ENCODE results near the gene ZNF789.

The ZNF789 gene

DNA sequence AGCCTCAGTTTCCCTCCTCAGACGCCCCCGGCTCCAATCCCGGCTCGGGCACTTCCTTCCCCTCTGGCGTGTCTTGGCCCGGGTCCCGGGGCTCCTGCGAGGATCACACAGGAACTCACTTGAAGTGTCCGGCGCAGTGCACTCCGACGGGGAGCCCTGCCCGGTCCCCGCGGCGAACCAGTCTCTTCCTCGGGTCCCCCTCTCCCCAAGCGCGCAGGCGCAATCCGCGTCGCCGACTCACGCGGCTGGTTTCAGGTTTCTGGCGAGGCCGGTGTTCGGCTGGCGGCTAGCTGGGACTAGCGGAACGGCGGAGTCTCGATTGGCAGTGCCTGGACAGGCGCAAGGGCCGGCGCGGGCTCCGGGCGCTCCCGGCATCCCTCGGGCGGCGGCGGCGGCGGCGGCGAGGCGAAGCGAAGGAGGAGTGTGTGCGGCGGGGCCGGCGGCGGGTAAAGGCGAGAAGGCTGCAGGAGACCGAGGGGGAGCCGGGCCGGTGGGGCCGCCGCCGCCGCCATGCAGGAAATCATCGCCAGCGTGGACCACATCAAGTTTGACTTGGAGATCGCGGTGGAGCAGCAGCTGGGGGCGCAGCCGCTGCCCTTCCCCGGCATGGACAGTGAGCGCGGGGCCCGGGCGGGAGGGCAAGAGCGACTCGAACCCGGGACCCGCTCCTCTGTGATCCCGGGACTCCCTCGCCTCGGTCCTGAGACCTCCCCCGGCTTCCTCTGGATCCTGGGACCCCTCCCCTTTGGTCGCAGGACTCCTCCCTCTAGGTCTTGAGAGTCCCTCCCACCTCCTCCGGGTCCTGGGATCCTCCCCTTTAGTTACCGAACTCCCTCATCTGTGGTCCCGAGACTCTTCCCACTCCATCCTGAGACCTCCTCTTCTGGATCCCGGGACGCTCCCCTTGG lies 33.9 kb upstream of the ZNF789 start, which contains the start of the genes CPSF4 and PTCD1:
Gene CPSF4 (plus strand): TSS at position 371 of the 908 bp plus-strand sequence. CDS start 140 bp downstream, at position 511.
Gene PTCD1 (minus strand): TSS at position 226 of the 908 bp plus-strand sequence. CDS start 3,556 bp downstream, outside the sequence.
- TF ChIP-seq, protein P1, sequence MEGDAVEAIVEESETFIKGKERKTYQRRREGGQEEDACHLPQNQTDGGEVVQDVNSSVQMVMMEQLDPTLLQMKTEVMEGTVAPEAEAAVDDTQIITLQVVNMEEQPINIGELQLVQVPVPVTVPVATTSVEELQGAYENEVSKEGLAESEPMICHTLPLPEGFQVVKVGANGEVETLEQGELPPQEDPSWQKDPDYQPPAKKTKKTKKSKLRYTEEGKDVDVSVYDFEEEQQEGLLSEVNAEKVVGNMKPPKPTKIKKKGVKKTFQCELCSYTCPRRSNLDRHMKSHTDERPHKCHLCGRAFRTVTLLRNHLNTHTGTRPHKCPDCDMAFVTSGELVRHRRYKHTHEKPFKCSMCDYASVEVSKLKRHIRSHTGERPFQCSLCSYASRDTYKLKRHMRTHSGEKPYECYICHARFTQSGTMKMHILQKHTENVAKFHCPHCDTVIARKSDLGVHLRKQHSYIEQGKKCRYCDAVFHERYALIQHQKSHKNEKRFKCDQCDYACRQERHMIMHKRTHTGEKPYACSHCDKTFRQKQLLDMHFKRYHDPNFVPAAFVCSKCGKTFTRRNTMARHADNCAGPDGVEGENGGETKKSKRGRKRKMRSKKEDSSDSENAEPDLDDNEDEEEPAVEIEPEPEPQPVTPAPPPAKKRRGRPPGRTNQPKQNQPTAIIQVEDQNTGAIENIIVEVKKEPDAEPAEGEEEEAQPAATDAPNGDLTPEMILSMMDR (conservative IDR thresholded peaks at IDR 0.05), result no peak
- peak; percentile 33; the same call in 1 of the 2 replicates for TF ChIP-seq ZFX (IDR thresholded peaks at IDR 0.05)
- H3K27ac ChIP-seq, result peak within 1 kb of the TSS; percentile 88

DNA sequence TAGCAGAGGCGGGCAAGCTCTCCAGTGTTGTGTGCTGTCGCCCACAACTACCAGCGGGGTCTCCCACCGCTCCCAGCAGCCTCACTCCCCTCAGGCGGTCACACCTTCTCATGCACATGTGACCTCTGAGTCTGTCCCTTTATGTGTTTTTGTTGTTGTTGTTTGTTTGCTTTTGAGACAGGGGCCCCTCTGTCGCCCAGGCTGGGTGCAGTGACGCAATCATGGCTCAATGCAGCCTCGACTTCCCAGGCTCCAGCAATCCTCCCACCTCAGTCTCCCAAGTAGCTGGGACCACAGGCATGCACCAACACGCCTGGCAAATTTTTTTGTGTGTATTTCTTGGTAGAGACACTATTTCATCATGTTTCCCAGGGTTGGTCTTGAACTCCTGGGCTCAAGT lies 32.5 kb upstream of the ZNF789 start:
- no peak for TF ChIP-seq ZFX (IDR thresholded peaks at IDR 0.05)
- TF ChIP-seq, protein P1 (conservative IDR thresholded peaks at IDR 0.05), result no peak
- H3K27ac ChIP-seq, result peak overlapping the region; percentile 88

DNA sequence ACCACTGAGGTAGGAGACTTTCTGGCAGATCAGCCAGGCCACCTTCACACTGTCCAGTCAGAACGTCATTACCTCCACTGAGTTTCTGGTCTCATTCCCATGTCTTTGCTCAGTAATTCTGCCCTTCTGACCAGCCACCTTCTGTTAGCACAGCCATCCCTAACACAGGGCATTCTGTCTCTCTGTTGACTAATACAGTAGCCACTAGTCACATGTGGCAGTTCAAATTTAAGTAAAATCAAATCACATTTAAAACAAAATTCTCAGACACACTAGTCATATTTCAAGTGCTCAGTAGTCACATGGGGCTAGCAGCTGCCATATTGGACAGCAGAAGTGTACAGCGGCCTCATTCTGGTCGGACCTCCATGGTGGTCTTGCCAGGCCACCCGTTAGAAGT lies 26.6 kb upstream of the ZNF789 start:
- TF ChIP-seq, protein P1 (conservative IDR thresholded peaks at IDR 0.05), result no peak
- no peak for TF ChIP-seq ZFX (IDR thresholded peaks at IDR 0.05)
- H3K27ac ChIP-seq, result no peak overlapping the region

DNA sequence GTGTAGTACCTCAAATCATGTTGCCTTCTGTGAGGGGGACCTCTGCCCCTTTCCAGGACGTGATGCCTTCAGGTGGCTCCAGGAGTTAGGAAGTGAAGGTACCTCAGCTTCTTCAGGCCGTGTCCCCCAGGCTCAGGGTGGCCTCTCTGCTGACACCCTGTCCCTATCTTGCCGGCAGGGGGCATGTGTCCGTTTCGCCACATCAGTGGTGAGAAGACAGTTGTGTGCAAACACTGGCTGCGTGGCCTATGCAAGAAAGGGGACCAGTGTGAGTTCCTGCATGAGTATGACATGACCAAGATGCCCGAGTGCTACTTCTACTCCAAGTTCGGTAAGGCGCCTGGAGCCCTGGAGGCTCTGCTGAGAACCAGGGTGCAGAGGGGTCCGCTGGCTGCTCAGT lies 24.7 kb upstream of the ZNF789 start:
- no peak for TF ChIP-seq ZFX (IDR thresholded peaks at IDR 0.05)
- TF ChIP-seq, protein P1 (conservative IDR thresholded peaks at IDR 0.05), result no peak; the same call in 1 of the 2 replicates
- no peak overlapping the region for H3K27ac ChIP-seq

DNA sequence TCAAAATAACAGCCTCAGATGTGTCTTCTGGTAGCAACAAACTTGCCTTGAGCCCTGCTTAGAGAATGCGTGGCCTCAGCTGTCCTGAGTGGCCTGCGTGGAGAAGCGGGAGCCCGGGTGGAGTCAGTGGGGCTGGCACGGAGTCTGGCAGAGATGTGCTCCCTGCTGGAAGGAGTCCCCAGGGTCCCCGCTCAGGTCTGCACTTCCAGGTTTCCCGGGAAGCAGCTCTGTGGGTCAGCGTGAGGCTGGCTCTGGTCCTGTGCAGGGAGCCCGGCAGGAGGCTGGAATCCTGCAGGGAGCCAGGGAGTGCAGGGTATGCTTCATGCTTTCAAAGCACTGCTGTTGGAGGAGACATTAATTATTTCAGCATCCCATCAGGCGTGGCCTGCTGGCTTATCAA lies 23.8 kb upstream of the ZNF789 start:
- no peak overlapping the region for H3K27ac ChIP-seq
- TF ChIP-seq ZFX (IDR thresholded peaks at IDR 0.05), result no peak
- TF ChIP-seq, protein P1 (conservative IDR thresholded peaks at IDR 0.05), result no peak

DNA sequence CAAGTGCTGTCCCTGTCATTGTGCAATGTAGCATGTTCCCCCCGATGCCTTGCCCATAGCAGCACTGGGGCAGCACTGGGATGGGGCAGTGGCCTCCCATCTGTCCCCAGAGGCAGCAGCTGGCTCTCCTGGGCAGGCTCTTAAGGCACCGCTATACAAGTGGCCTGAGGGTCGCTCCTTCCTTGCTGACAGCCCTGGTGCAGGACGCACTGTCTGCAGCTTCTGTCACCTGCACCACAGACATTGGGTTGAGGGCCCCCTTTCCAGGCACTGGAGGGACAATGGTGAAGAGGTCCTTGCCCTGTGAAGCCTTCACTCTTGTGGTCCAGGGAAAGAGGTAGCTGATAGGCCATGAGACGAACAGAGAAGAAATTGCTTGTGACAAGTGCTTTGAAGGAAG lies 23.4 kb upstream of the ZNF789 start:
- no peak overlapping the region for H3K27ac ChIP-seq
- TF ChIP-seq ZFX (IDR thresholded peaks at IDR 0.05), result no peak
- TF ChIP-seq, protein P1 (conservative IDR thresholded peaks at IDR 0.05), result no peak

DNA sequence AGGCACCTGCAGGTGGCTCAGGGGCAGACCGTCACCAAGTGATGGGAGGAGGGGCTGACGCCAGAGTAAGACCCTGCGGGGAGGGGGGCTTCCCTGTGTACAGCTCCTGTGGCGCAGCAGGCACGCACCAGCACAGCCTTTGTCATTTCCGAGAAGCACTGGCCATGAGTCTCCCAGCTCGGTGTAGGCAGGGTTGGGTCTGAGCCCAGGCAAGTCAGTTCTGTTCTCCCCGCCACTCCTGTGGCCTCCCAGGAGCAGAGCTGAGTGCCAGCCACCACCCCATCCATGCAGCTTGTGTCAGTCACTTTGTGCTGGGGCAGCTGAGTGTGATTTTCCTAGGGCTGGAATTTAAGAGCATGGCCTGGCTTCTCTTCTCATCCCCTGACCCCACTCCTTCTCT lies 20.8 kb upstream of the ZNF789 start:
- H3K27ac ChIP-seq, result no peak overlapping the region
- TF ChIP-seq, protein P1 (conservative IDR thresholded peaks at IDR 0.05), result no peak
- TF ChIP-seq ZFX (IDR thresholded peaks at IDR 0.05), result no peak
